Measurements from ENCODE around the gene SPNS1. TPM values are rescaled to one million over a fixed set of nuclear protein-coding genes. Genes with fewer than 3 reads are reported as not detected.

The SPNS1 gene
- total RNA-seq, 1 donor from 2014 or later = 51.7 TPM

GRCh38 chr16:29012913-29013553, 38.5 kb downstream of the SPNS1 start:
- DNase-seq (ENCODE audit: low read depth) = no peak
- H3K4me3 ChIP-seq (ENCODE audit: low read depth, low read length) = no peak overlapping the region
- TF ChIP-seq CTCF (conservative IDR thresholded peaks at IDR 0.05; ENCODE audit: low read depth, low read length) = no peak

GRCh38 chr16:29014561-29015069, 40.0 kb downstream of the SPNS1 start:
- no peak overlapping the region for H3K4me3 ChIP-seq (ENCODE audit: low read depth, low read length)
- DNase-seq (ENCODE audit: low read depth) = no peak
- no peak for TF ChIP-seq CTCF (conservative IDR thresholded peaks at IDR 0.05; ENCODE audit: low read depth, low read length)

DNA sequence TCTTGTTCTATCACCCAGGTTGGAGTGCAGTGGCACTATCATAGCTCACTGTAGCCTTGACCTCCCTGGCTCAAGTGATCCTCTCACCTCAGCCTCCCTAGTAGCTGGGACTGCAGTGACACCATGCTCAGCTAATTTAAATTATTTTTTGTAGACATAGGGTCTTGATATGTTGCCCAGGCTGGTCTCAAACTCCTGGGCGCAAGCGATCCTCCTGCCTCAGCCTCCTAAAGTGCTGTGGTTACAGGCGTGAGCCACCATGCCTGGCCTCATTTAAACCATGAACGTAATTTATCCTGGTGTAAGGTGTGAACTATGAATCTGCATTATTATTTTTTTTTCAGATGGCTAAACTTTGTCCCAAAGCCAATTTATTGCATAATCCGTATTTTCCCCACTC, 47.6 kb downstream of the SPNS1 start:
- no peak for DNase-seq (ENCODE audit: low read depth)
- H3K4me3 ChIP-seq (ENCODE audit: low read depth, low read length) = no peak overlapping the region
- no peak for TF ChIP-seq CTCF (conservative IDR thresholded peaks at IDR 0.05; ENCODE audit: low read depth, low read length)

- no peak overlapping the region for H3K4me3 ChIP-seq (ENCODE audit: low read depth, low read length)
- TF ChIP-seq CTCF (conservative IDR thresholded peaks at IDR 0.05; ENCODE audit: low read depth, low read length) = no peak
- no peak for DNase-seq (ENCODE audit: low read depth)
These were observed 49.0 kb downstream of the SPNS1 start for GRCh38 chr16:29023279-29024277.

- DNase-seq (ENCODE audit: low read depth) = no peak
- no peak for TF ChIP-seq CTCF (conservative IDR thresholded peaks at IDR 0.05; ENCODE audit: low read depth, low read length)
- H3K4me3 ChIP-seq (ENCODE audit: low read depth, low read length) = no peak overlapping the region
These were observed 49.7 kb downstream of the SPNS1 start for GRCh38 chr16:29024278-29024677.

GRCh38 chr16:29025218-29025617, 50.6 kb downstream of the SPNS1 start:
- no peak for DNase-seq (ENCODE audit: low read depth)
- no peak overlapping the region for H3K4me3 ChIP-seq (ENCODE audit: low read depth, low read length)
- no peak for TF ChIP-seq CTCF (conservative IDR thresholded peaks at IDR 0.05; ENCODE audit: low read depth, low read length)
